Measurements from ENCODE around the gene STK32B.

GRCh38 chr4:5222951-5223350, 171.7 kb downstream of the STK32B start:
- TF ChIP-seq CTCF (conservative IDR thresholded peaks at IDR 0.05; ENCODE audit: low read length) = no peak
- no peak for TF ChIP-seq EZH2phosphoT487 (IDR thresholded peaks at IDR 0.05; ENCODE audit: borderline replicate concordance, low read depth, low read length)
